ENCODE measurements around the gene MTARC2.
A peak's percentile ranks its signal among the peaks of the same experiment; 100 is the strongest.

Gene MTARC2

GRCh38 chr1:220770245-220770913 lies 22.3 kb downstream of the MTARC2 start:
- DNase-seq, result no peak

GRCh38 chr1:220772846-220773245 lies 24.7 kb downstream of the MTARC2 start:
- DNase-seq, result no peak

- DNase-seq, result no peak
Observed at GRCh38 chr1:220775240-220775853, 27.2 kb downstream of the MTARC2 start.

GRCh38 chr1:220776254-220776653 lies 28.1 kb downstream of the MTARC2 start:
- no peak for DNase-seq

- peak; percentile 32 for DNase-seq
Observed at GRCh38 chr1:220776720-220777326, 28.7 kb downstream of the MTARC2 start.

- DNase-seq, result no peak
Observed at GRCh38 chr1:220783453-220783852, 35.3 kb downstream of the MTARC2 start.

GRCh38 chr1:220784751-220785150 lies 36.6 kb downstream of the MTARC2 start:
- no peak for DNase-seq

GRCh38 chr1:220785166-220786056 lies 37.3 kb downstream of the MTARC2 start:
- no peak for DNase-seq

GRCh38 chr1:220786057-220786336 lies 37.9 kb downstream of the MTARC2 start:
- no peak for DNase-seq

- peak; percentile 50 for DNase-seq
Observed at GRCh38 chr1:220786337-220787068, 38.4 kb downstream of the MTARC2 start, which contains the start of gene MTARC1. TSS of gene MTARC1 (plus strand) at chr1:220786913. CDS start at chr1:220786945, 32 bp downstream.

GRCh38 chr1:220787069-220787619 lies 39.0 kb downstream of the MTARC2 start:
- DNase-seq, result peak; percentile 34

GRCh38 chr1:220788900-220789299 lies 40.8 kb downstream of the MTARC2 start:
- no peak for DNase-seq

GRCh38 chr1:220789532-220790147 lies 41.5 kb downstream of the MTARC2 start:
- DNase-seq, result no peak

GRCh38 chr1:220791285-220791684 lies 43.2 kb downstream of the MTARC2 start:
- DNase-seq, result no peak

GRCh38 chr1:220791956-220792355 lies 43.8 kb downstream of the MTARC2 start:
- DNase-seq, result no peak

GRCh38 chr1:220796530-220796929 lies 48.4 kb downstream of the MTARC2 start:
- no peak for DNase-seq

- no peak for DNase-seq
Observed at GRCh38 chr1:220797044-220797443, 48.9 kb downstream of the MTARC2 start.

- DNase-seq, result no peak
Observed at GRCh38 chr1:220797553-220797952, 49.4 kb downstream of the MTARC2 start.

GRCh38 chr1:220798338-220798737 lies 50.2 kb downstream of the MTARC2 start:
- DNase-seq, result no peak

GRCh38 chr1:220800262-220800661 lies 52.1 kb downstream of the MTARC2 start:
- DNase-seq, result no peak

GRCh38 chr1:220803401-220804201 lies 55.5 kb downstream of the MTARC2 start:
- DNase-seq, result no peak

Data from NCI-H1436 treated with DMSO at 0.1 percent for 48 hours (cell line).